HepG2 (cell line): ENCODE data around the gene ZFPM1.

ENCODE experiments used
- POLR2A ChIP-seq, 2 experiments: IDR thresholded peaks; 2 replicates each; pipeline ENCODE4 v1.6.1; 2011; ENCODE audit warnings: low read depth in 2 of 2, low read length in 2 of 2, mild to moderate bottlenecking in 1 of 2, moderate library complexity in 1 of 2; ENCODE audit not compliant: insufficient read depth in 1 of 2
- POLR2AphosphoS5 ChIP-seq: IDR thresholded peaks from 2 replicates; pipeline ENCODE4 v1.6.1; 2012; ENCODE audit warnings: low read depth, low read length
- YY1 ChIP-seq: IDR thresholded peaks from 2 replicates; pipeline ENCODE4 v1.6.1; 2011; ENCODE audit warnings: low read length, low read depth, moderate library complexity, mild to moderate bottlenecking; ENCODE audit not compliant: insufficient read depth, insufficient replicate concordance
- ZZZ3 ChIP-seq: sonication (generic); formaldehyde crosslinking; IDR thresholded peaks from 2 replicates; pipeline ENCODE4 v1.4.0; 2020; ENCODE audit warnings: missing genetic modification reagents, mild to moderate bottlenecking, borderline replicate concordance

DNA sequence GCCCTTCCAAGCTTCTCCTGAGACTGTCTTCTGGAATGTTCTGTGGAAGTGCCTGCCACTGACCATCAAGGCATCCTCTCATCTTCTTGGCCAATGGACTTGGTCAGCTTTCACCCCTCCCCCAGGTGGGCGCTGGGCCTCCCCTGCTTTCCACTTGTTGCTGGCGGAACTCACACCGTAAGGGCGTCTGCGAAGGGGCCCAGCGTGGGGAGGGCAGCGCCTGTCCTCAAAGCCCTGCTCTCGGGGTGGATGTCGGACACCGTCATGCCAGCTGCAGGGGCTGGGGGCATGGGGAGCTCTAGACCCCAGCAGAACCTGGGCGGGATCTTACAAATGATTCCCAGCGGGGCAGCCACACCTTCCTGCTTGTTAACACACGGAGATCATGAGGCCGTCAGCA lies 11.6 kb upstream of the ZFPM1 start:
- TF ChIP-seq YY1 (no peak), ZZZ3 (CRISPR knock-in tag) (no peak), POLR2A (IDR thresholded peaks at IDR 0.05; ENCODE audit: insufficient read depth in 1 of 2, low read depth in 2 of 2, low read length in 2 of 2) (no peak), POLR2AphosphoS5 (no peak)
